Measurements from ENCODE around the gene RHCG.

The RHCG gene

GRCh38 chr15:89433686-89434085 is 62.7 kb downstream of the RHCG start:
- TF ChIP-seq CTCF (IDR thresholded peaks at IDR 0.05; ENCODE audit: low read depth, low read length, missing control alignments) = no peak
- DNase-seq (ENCODE audit: low read depth) = no peak
- no peak overlapping the region for H3K4me3 ChIP-seq (ENCODE audit: low read depth, low read length)

- peak overlapping the region; percentile 50 for H3K4me3 ChIP-seq (ENCODE audit: low read depth, low read length)
- peak; percentile 30 for DNase-seq (ENCODE audit: low read depth)
- TF ChIP-seq CTCF (IDR thresholded peaks at IDR 0.05; ENCODE audit: low read depth, low read length, missing control alignments) = peak; percentile 99
Observed at GRCh38 chr15:89430530-89431341, 65.6 kb downstream of the RHCG start.

- no peak overlapping the region for H3K4me3 ChIP-seq (ENCODE audit: low read depth, low read length)
- DNase-seq (ENCODE audit: low read depth) = no peak
- TF ChIP-seq CTCF (IDR thresholded peaks at IDR 0.05; ENCODE audit: low read depth, low read length, missing control alignments) = no peak
Observed at GRCh38 chr15:89429986-89430385, 66.4 kb downstream of the RHCG start.

- no peak overlapping the region for H3K4me3 ChIP-seq (ENCODE audit: low read depth, low read length)
- no peak for DNase-seq (ENCODE audit: low read depth)
- TF ChIP-seq CTCF (IDR thresholded peaks at IDR 0.05; ENCODE audit: low read depth, low read length, missing control alignments) = no peak
Observed at GRCh38 chr15:89429023-89429422, 67.4 kb downstream of the RHCG start.

- H3K4me3 ChIP-seq (ENCODE audit: low read depth, low read length) = no peak overlapping the region
- TF ChIP-seq CTCF (IDR thresholded peaks at IDR 0.05; ENCODE audit: low read depth, low read length, missing control alignments) = no peak
- DNase-seq (ENCODE audit: low read depth) = no peak
Observed at GRCh38 chr15:89428246-89428645, 68.1 kb downstream of the RHCG start.

GRCh38 chr15:89426500-89426899 is 69.9 kb downstream of the RHCG start:
- H3K4me3 ChIP-seq (ENCODE audit: low read depth, low read length) = no peak overlapping the region
- DNase-seq (ENCODE audit: low read depth) = no peak
- no peak for TF ChIP-seq CTCF (IDR thresholded peaks at IDR 0.05; ENCODE audit: low read depth, low read length, missing control alignments)

- H3K4me3 ChIP-seq (ENCODE audit: low read depth, low read length) = no peak overlapping the region
- DNase-seq (ENCODE audit: low read depth) = no peak
- no peak for TF ChIP-seq CTCF (IDR thresholded peaks at IDR 0.05; ENCODE audit: low read depth, low read length, missing control alignments)
Observed at GRCh38 chr15:89423981-89424380, 72.4 kb downstream of the RHCG start.

Measured in GM12864 (cell line).